SK-N-SH (cell line): ENCODE measurements around the gene CARM1. TPM values are rescaled to one million over a fixed set of nuclear protein-coding genes. Genes with fewer than 3 reads are reported as not detected.
A peak's percentile ranks its signal among the peaks of the same experiment; 100 is the strongest.

Experiments used
- CTCF ChIA-PET: fragments of 300-600, 350-600 bp; formaldehyde crosslinking; extraction: SDS; loops from one replicate; lab custom pipeline; 2021; lab: Yijun Ruan, JAX
- POLR2A ChIA-PET: fragments of 350-600 bp; sonication (Branson Sonifier 250); formaldehyde crosslinking; extraction: SDS; loops from one replicate; lab custom pipeline; 2020; ENCODE audit warnings: antibody characterized with exemption, inconsistent platforms; lab: Yijun Ruan, JAX
- DNase-seq: peaks from one replicate; pipeline ENCODE4 v3.0.0; 2012
- H2AFZ ChIP-seq: fragments of 200-600 bp; sonication (generic); 2 replicates; pipeline ENCODE4 v1.8.1; 2016; ENCODE audit warnings: antibody characterized with exemption, mild to moderate bottlenecking, low read depth
- H3F3A ChIP-seq: fragments of 200-600 bp; sonication (generic); replicated peaks from 2 replicates; pipeline ENCODE3; 2016; ENCODE audit warnings: antibody characterized with exemption, mild to moderate bottlenecking; ENCODE audit not compliant: insufficient read depth
- H3K27ac ChIP-seq, 2 experiments: fragments of 200-500 bp in 1 of 2; fragments of 200-600 bp in 1 of 2; sonication (Bioruptor generic) in 1 of 2; sonication (generic), shearing (Covaris generic) in 1 of 2; 2 replicates each; pipeline versions ENCODE4 v1.5.1 to v1.6.1; 2014 to 2016; ENCODE audit warnings: low read depth in 2 of 2, inconsistent platforms in 1 of 2, low read length in 1 of 2, mild to moderate bottlenecking in 1 of 2, mixed read lengths in 1 of 2
- H3K27me3 ChIP-seq: fragments of 200-600 bp; sonication (generic), shearing (Covaris generic); 2 replicates; pipeline ENCODE4 v1.6.1; 2016; ENCODE audit warnings: mixed run types; ENCODE audit not compliant: insufficient read depth
- H3K36me3 ChIP-seq, 2 experiments: fragments of 200-500 bp in 1 of 2; fragments of 200-600 bp in 1 of 2; sonication (Bioruptor generic) in 1 of 2; sonication (generic) in 1 of 2; replicated peaks in 1 of 2; 2 replicates each; pipeline versions ENCODE3 to v1.5.1; 2014 to 2016; ENCODE audit warnings: low read length in 1 of 2, mild to moderate bottlenecking in 1 of 2; ENCODE audit not compliant: insufficient read depth in 2 of 2, control insufficient read depth in 1 of 2
- H3K4me1 ChIP-seq, 2 experiments: fragments of 200-500 bp in 1 of 2; fragments of 200-600 bp in 1 of 2; sonication (Bioruptor generic) in 1 of 2; sonication (generic), shearing (Covaris generic) in 1 of 2; 2 replicates each; pipeline versions ENCODE4 v1.5.1 to v1.6.1; 2014 to 2016; ENCODE audit warnings: low read depth in 1 of 2, low read length in 1 of 2, mixed run types in 1 of 2; ENCODE audit not compliant: insufficient read depth in 2 of 2, control insufficient read depth in 1 of 2
- H3K4me2 ChIP-seq: fragments of 200-600 bp; sonication (generic), shearing (Covaris generic); 2 replicates; pipeline ENCODE4 v1.6.1; 2017; ENCODE audit warnings: mixed run types
- H3K4me3 ChIP-seq, 2 experiments: fragments of 200-500 bp in 1 of 2; fragments of 200-600 bp in 1 of 2; sonication (Bioruptor generic) in 1 of 2; sonication (generic), shearing (Covaris generic) in 1 of 2; 2 replicates each; pipeline versions ENCODE4 v1.5.1 to v1.8.1; 2014 to 2016; ENCODE audit warnings: low read depth in 2 of 2, inconsistent platforms in 1 of 2, low read length in 1 of 2, mild to moderate bottlenecking in 1 of 2, mixed read lengths in 1 of 2, moderate library complexity in 1 of 2
- H3K79me2 ChIP-seq: fragments of 200-600 bp; sonication (generic); 2 replicates; pipeline ENCODE4 v1.8.1; 2017; ENCODE audit warnings: mild to moderate bottlenecking; ENCODE audit not compliant: insufficient read depth
- H3K9ac ChIP-seq: fragments of 200-600 bp; sonication (generic); 2 replicates; pipeline ENCODE4 v1.6.1; 2017; ENCODE audit warnings: mixed run types
- H3K9me2 ChIP-seq: fragments of 200-600 bp; sonication (generic); 2 replicates; pipeline ENCODE4 v1.6.1; 2017; ENCODE audit warnings: mixed run types
- H3K9me3 ChIP-seq: fragments of 200-600 bp; sonication (generic); 2 replicates; pipeline ENCODE4 v1.6.1; 2017; ENCODE audit warnings: mixed run types, mild to moderate bottlenecking, moderate library complexity
- H4K20me1 ChIP-seq: fragments of 200-600 bp; sonication (generic); 2 replicates; pipeline ENCODE4 v1.6.1; 2017; ENCODE audit warnings: mild to moderate bottlenecking, mixed run types; ENCODE audit not compliant: insufficient read depth
- CHD2 ChIP-seq: fragments of 150-350 bp; IDR thresholded peaks from 2 replicates; pipeline ENCODE4 v1.6.1; 2018; ENCODE audit warnings: low read length; ENCODE audit not compliant: partially characterized antibody
- ELF1 ChIP-seq: IDR thresholded peaks from 2 replicates; pipeline ENCODE4 v1.4.0; 2012
- EZH2phosphoT487 ChIP-seq: fragments of 200-600 bp; sonication (generic); IDR thresholded peaks from 2 replicates; pipeline ENCODE4 v1.6.1; 2017; ENCODE audit warnings: low read depth, mixed run types, mild to moderate bottlenecking, antibody characterized with exemption, moderate library complexity, borderline replicate concordance
- FOSL2 ChIP-seq: IDR thresholded peaks from 2 replicates; pipeline ENCODE4 v1.4.0; 2012; ENCODE audit warnings: low read depth, mild to moderate bottlenecking, moderate library complexity, borderline replicate concordance
- GABPA ChIP-seq: IDR thresholded peaks from 2 replicates; pipeline ENCODE4 v1.4.0; 2012; ENCODE audit warnings: low read depth, mild to moderate bottlenecking
- MEF2A ChIP-seq: IDR thresholded peaks from 2 replicates; pipeline ENCODE4 v1.4.0; 2012; ENCODE audit warnings: low read depth, borderline replicate concordance
- MXI1 ChIP-seq: IDR thresholded peaks from 2 replicates; pipeline ENCODE4 v1.6.1; 2012; ENCODE audit warnings: mild to moderate bottlenecking, low read depth, low read length, improper control_type of control experiment
- NFIC ChIP-seq: IDR thresholded peaks from 2 replicates; pipeline ENCODE4 v1.4.0; 2012; ENCODE audit warnings: borderline replicate concordance
- POLR2AphosphoS5 ChIP-seq: IDR thresholded peaks from 2 replicates; pipeline ENCODE4 v1.6.1; 2012; ENCODE audit warnings: low read depth, low read length
- RAD21 ChIP-seq: IDR thresholded peaks from 2 replicates; pipeline ENCODE4 v1.6.1; 2012; ENCODE audit warnings: mild to moderate bottlenecking, low read length
- RCOR1 ChIP-seq: fragments of 150-350 bp; IDR thresholded peaks from 2 replicates; pipeline ENCODE4 v1.6.1; 2017; ENCODE audit warnings: antibody characterized with exemption, low read length
- RXRA ChIP-seq: IDR thresholded peaks from 2 replicates; pipeline ENCODE4 v1.4.0; 2012; ENCODE audit warnings: low read depth, mild to moderate bottlenecking, borderline replicate concordance
- SIN3A ChIP-seq: IDR thresholded peaks from 2 replicates; pipeline ENCODE4 v1.6.1; 2012; ENCODE audit warnings: low read depth, mild to moderate bottlenecking, low read length, moderate library complexity, borderline replicate concordance
- TAF1 ChIP-seq: IDR thresholded peaks from 2 replicates; pipeline ENCODE4 v1.6.1; 2012; ENCODE audit warnings: low read depth, mild to moderate bottlenecking, low read length, moderate library complexity, borderline replicate concordance
- TCF12 ChIP-seq: IDR thresholded peaks from 2 replicates; pipeline ENCODE4 v1.4.0; 2012
- TEAD4 ChIP-seq: IDR thresholded peaks from 2 replicates; pipeline ENCODE4 v1.4.0; 2012; ENCODE audit warnings: mild to moderate bottlenecking, borderline replicate concordance; ENCODE audit not compliant: insufficient read depth
- WGBS: methylation state at CpG from one replicate; pipeline ENCODE4 v1.1.6; 2017; ENCODE audit warnings: low lambda C conversion rate; 5-methylcytosine and 5-hydroxymethylcytosine counted together
- polyA plus RNA-seq, 3 experiments: library from polyadenylated mRNA; depleted of rRNA; stranded (reverse); fragments of >200 nt; gene quantifications; 2 replicates each; pipeline ENCODE4 v1.2.3, GENCODE V29; 2012
- TF ChIP-seq, protein P1 (sequence below): IDR thresholded peaks from 2 replicates; pipeline ENCODE4 v1.4.0; 2012; ENCODE audit warnings: low read depth, borderline replicate concordance
- TF ChIP-seq, protein P2 (sequence below): IDR thresholded peaks from 2 replicates; pipeline ENCODE4; 2012
- TF ChIP-seq, protein P3 (sequence below): fragments of 150-350 bp; IDR thresholded peaks from 2 replicates; pipeline ENCODE4 v1.6.1; 2017; ENCODE audit warnings: antibody characterized with exemption, low read length, low read depth, borderline replicate concordance
- TF ChIP-seq, protein P4 (sequence below): fragments of 150-350 bp; IDR thresholded peaks from 2 replicates; pipeline ENCODE4 v1.6.1; 2016; ENCODE audit warnings: mild to moderate bottlenecking, low read depth, low read length

Gene CARM1
- polyA plus RNA-seq, 1 of the 3 experiments (the other 2 are of a cell fraction), result 62.2 TPM

DNA sequence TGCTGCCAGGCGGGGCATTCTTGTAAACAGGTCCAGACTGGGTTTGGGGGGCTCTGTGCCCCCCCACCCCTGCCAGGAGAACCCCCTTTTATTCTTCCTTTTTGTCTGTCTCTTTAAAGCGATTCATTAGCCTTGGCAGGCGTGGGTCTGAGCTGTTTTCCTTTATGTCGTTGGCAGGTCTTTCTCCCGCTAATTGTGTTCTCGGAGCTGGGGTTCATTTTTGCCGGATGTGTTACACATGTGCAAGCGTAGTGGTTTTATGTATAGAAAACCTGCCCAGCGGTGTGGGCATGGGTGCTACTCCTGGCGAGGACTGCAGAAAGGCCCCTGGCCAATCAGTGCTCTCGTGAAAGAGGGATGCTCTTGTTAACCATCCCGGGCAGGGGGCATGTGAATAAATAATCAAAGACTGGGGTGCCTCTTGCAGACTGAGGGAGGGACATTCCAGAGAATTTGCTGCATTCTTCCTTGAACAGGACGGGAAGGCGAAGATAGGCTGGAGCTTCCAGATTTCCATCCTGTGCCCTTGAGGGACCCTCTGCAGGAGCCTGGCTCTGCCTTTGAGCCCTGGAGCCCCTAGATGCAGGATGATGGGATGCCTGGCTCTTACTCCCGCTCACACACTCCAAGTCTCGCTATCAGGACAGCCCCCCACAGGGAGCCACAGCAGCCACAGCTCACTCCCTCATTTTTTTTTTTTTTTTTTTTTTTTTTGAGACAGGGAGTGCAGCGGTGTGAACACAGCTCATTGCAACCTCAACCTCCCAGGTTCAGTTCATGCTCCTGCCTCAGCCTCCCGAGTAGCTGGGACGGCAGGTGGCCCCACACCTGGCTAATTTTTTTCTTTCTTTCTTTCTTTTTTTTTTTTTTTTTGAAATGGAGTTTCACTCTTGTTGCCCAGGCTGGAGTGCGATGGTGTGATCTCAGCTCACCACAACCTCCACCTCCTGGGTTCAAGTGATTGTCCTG, 14.1 kb downstream of the CARM1 start:
- POLR2A ChIA-PET, result interaction anchor here (0.6 kb wide), 1 partner anchor 283 kb away, joined by 3 read pairs; no protein-coding TSS in a partner anchor
- Histone ChIP-seq H3K9ac (no peak overlapping the region), H3K4me2 (0 out of 2 replicates have a peak overlapping the region, but pooled peaks have one; percentile 33), H2AFZ (no peak overlapping the region), H3K4me3 (no peak overlapping the region), H3F3A (peaks cover 10% of the 10 kb centered on the region), H4K20me1 (peaks cover 41% of the 10 kb centered on the region), H3K27ac (peak overlapping the region in 1 of 2 experiments; percentile 69; a peak in 2 of 4 replicates), H3K79me2 (peaks cover 99% of the 10 kb centered on the region), H3K36me3 (no peaks in the 10 kb centered on the region), H3K9me2 (no peaks in the 10 kb centered on the region), H3K27me3 (no peaks in the 10 kb centered on the region), H3K4me1 (peaks cover 9 to 41% of the 10 kb centered on the region in 2 experiments; a peak in 2 of 4 replicates), H3K9me3 (no peaks in the 10 kb centered on the region)
- 92% methylated on average over 19 of the region's 20 CpGs for WGBS
- no peak for DNase-seq
- TF ChIP-seq SIN3A (no peak), TAF1 (no peak), TCF12 (no peak), ELF1 (no peak), EZH2phosphoT487 (no peak), FOSL2 (no peak), TEAD4 (no peak), GABPA (no peak), NFIC (no peak), RCOR1 (no peak), MXI1 (no peak), POLR2AphosphoS5 (no peak), MEF2A (no peak), RXRA (no peak), RAD21 (no peak), CHD2 (no peak)
- TF ChIP-seq, protein P1, sequence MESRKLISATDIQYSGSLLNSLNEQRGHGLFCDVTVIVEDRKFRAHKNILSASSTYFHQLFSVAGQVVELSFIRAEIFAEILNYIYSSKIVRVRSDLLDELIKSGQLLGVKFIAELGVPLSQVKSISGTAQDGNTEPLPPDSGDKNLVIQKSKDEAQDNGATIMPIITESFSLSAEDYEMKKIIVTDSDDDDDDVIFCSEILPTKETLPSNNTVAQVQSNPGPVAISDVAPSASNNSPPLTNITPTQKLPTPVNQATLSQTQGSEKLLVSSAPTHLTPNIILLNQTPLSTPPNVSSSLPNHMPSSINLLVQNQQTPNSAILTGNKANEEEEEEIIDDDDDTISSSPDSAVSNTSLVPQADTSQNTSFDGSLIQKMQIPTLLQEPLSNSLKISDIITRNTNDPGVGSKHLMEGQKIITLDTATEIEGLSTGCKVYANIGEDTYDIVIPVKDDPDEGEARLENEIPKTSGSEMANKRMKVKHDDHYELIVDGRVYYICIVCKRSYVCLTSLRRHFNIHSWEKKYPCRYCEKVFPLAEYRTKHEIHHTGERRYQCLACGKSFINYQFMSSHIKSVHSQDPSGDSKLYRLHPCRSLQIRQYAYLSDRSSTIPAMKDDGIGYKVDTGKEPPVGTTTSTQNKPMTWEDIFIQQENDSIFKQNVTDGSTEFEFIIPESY, result no peak
- TF ChIP-seq, protein P2, sequence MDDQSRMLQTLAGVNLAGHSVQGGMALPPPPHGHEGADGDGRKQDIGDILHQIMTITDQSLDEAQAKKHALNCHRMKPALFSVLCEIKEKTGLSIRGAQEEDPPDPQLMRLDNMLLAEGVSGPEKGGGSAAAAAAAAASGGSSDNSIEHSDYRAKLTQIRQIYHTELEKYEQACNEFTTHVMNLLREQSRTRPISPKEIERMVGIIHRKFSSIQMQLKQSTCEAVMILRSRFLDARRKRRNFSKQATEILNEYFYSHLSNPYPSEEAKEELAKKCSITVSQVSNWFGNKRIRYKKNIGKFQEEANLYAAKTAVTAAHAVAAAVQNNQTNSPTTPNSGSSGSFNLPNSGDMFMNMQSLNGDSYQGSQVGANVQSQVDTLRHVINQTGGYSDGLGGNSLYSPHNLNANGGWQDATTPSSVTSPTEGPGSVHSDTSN, result no peak
- TF ChIP-seq, protein P3, sequence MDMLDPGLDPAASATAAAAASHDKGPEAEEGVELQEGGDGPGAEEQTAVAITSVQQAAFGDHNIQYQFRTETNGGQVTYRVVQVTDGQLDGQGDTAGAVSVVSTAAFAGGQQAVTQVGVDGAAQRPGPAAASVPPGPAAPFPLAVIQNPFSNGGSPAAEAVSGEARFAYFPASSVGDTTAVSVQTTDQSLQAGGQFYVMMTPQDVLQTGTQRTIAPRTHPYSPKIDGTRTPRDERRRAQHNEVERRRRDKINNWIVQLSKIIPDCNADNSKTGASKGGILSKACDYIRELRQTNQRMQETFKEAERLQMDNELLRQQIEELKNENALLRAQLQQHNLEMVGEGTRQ, result no peak
- TF ChIP-seq, protein P4, sequence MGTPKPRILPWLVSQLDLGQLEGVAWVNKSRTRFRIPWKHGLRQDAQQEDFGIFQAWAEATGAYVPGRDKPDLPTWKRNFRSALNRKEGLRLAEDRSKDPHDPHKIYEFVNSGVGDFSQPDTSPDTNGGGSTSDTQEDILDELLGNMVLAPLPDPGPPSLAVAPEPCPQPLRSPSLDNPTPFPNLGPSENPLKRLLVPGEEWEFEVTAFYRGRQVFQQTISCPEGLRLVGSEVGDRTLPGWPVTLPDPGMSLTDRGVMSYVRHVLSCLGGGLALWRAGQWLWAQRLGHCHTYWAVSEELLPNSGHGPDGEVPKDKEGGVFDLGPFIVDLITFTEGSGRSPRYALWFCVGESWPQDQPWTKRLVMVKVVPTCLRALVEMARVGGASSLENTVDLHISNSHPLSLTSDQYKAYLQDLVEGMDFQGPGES, result no peak
- CTCF ChIA-PET, result interaction anchor here (0.8 to 2.2 kb wide), 2 partner anchors 13 to 51 kb away, joined by 3 to 4 read pairs; no protein-coding TSS in a partner anchor
